GM12878 (cell line): Measurements from ENCODE around the gene NCAM2. TPM values are rescaled to one million over a fixed set of nuclear protein-coding genes. Genes with fewer than 3 reads are reported as not detected.

Source experiments
- ATAC-seq: fragments of 200-7000 bp; cut with Tn5 transposase; 3 replicates; pipeline ENCODE4 v1.9.1; 2020; ENCODE audit warnings: mild to moderate bottlenecking, moderate library complexity
- BruUV-seq: library from RNA; stranded (reverse); fragments of 400-500 nt; replicated peaks from 2 replicates; lab custom pipeline; 2021; lab: Mats Ljungman, UMichigan
- CTCF ChIA-PET: fragments of 300-600 bp; sonication (Branson Sonifier 250); formaldehyde crosslinking; extraction: SDS; loops from one replicate; lab custom pipeline; 2021; ENCODE audit warnings: inconsistent platforms; lab: Yijun Ruan, JAX
- POLR2A ChIA-PET: fragments of 350-600 bp; formaldehyde crosslinking; extraction: SDS; loops from one replicate; lab custom pipeline; 2021; ENCODE audit warnings: inconsistent platforms; lab: Charles Lee
- RAD21 ChIA-PET: fragments of 300-600 bp; sonication (Branson Sonifier 250); formaldehyde crosslinking; loops from one replicate; lab custom pipeline; 2023; ENCODE audit warnings: antibody characterized with exemption; ENCODE audit not compliant: unreplicated experiment; lab: Charles Lee
- SMC1A ChIA-PET: fragments of 300-600 bp; sonication (Branson Sonifier 250); formaldehyde crosslinking; loops from one replicate; lab custom pipeline; 2023; ENCODE audit not compliant: unreplicated experiment, uncharacterized antibody; lab: Charles Lee
- DNase-seq: peaks from one replicate; pipeline ENCODE4 v3.0.0-alpha.2; 2011; ENCODE audit warnings: low read depth, low spot score
- FAIRE-seq: peaks from 3 replicates; lab custom pipeline; 2011; peaks lifted over from hg19 to GRCh38; lab: Jason Lieb, UNC
- H2AFZ ChIP-seq: 2 replicates; pipeline ENCODE4 v1.6.0; 2011; ENCODE audit warnings: low read depth, low read length, control low read depth; ENCODE audit not compliant: control insufficient read depth
- H3K27ac ChIP-seq: 2 replicates; pipeline ENCODE4 v1.5.1; 2011; ENCODE audit warnings: control low read depth; ENCODE audit not compliant: control insufficient read depth, insufficient read depth
- H3K27me3 ChIP-seq, 2 experiments: replicated peaks in 1 of 2; 2 replicates each; pipeline versions ENCODE4 v1.6.0 to v1.6.1; 2011; ENCODE audit warnings: low read length in 1 of 2; ENCODE audit not compliant: control insufficient read depth in 2 of 2, insufficient read depth in 2 of 2
- H3K36me3 ChIP-seq, 2 experiments: 2 replicates each; pipeline ENCODE4 v1.5.1; 2011; ENCODE audit warnings: low read length in 1 of 2; ENCODE audit not compliant: control insufficient read depth in 2 of 2, insufficient read depth in 2 of 2
- H3K4me1 ChIP-seq: 2 replicates; pipeline ENCODE4 v1.6.1; 2011; ENCODE audit warnings: mild to moderate bottlenecking, low read length, moderate library complexity, mixed read lengths; ENCODE audit not compliant: control insufficient read depth, insufficient read depth
- H3K4me2 ChIP-seq: 2 replicates; pipeline ENCODE4 v1.6.0; 2011; ENCODE audit warnings: control low read depth; ENCODE audit not compliant: control insufficient read depth, insufficient read depth
- H3K4me3 ChIP-seq: fragments of 200-600 bp; sonication (generic); 2 replicates; pipeline ENCODE4 v1.5.1; 2016
- H3K79me2 ChIP-seq: 2 replicates; pipeline ENCODE4 v1.6.0; 2011; ENCODE audit warnings: low read length; ENCODE audit not compliant: control insufficient read depth, insufficient read depth
- H3K9ac ChIP-seq: 2 replicates; pipeline ENCODE4 v1.8.0; 2011; ENCODE audit warnings: low read length, control low read depth, mixed read lengths; ENCODE audit not compliant: control insufficient read depth, insufficient read depth
- H3K9me3 ChIP-seq: replicated peaks from 3 replicates; pipeline ENCODE4 v1.5.1; 2011; ENCODE audit warnings: mild to moderate bottlenecking, low read length; ENCODE audit not compliant: control insufficient read depth, insufficient read depth
- H4K20me1 ChIP-seq: 2 replicates; pipeline ENCODE4 v1.6.0; 2011; ENCODE audit not compliant: control insufficient read depth, insufficient read depth
- BHLHE40 ChIP-seq, 2 experiments: fragments of 450-650 bp in 1 of 2; IDR thresholded peaks; 2 replicates each; pipeline ENCODE4 v1.6.1; 2011 to 2017; ENCODE audit warnings: low read depth in 2 of 2, borderline replicate concordance in 1 of 2, improper control_type of control experiment in 1 of 2, low read length in 1 of 2, mild to moderate bottlenecking in 1 of 2
- CREB1 ChIP-seq: IDR thresholded peaks from 2 replicates; pipeline ENCODE4 v1.6.1; 2012; ENCODE audit warnings: low read depth, mild to moderate bottlenecking, inconsistent platforms
- MEF2A ChIP-seq: IDR thresholded peaks from 2 replicates; pipeline ENCODE4 v1.6.1; 2011; ENCODE audit warnings: low read depth, mild to moderate bottlenecking, low read length, moderate library complexity; ENCODE audit not compliant: insufficient read depth
- MTA2 ChIP-seq: fragments of 450-650 bp; IDR thresholded peaks from 2 replicates; pipeline ENCODE4 v1.6.1; 2016; ENCODE audit warnings: low read depth, mild to moderate bottlenecking, moderate library complexity
- RAD21 ChIP-seq: IDR thresholded peaks from 2 replicates; pipeline ENCODE4 v1.6.1; 2011; ENCODE audit warnings: mild to moderate bottlenecking, low read depth, low read length, moderate library complexity; ENCODE audit not compliant: insufficient read depth
- SRF ChIP-seq, 2 experiments: IDR thresholded peaks; 2 replicates each; pipeline ENCODE4 v1.6.1; 2011; ENCODE audit warnings: low read depth in 2 of 2, low read length in 2 of 2, mild to moderate bottlenecking in 1 of 2, moderate library complexity in 1 of 2
- TAF1 ChIP-seq: IDR thresholded peaks from 2 replicates; pipeline ENCODE4 v1.6.1; 2011; ENCODE audit warnings: mild to moderate bottlenecking, low read depth, low read length, borderline replicate concordance
- TARDBP ChIP-seq: IDR thresholded peaks from 2 replicates; pipeline ENCODE4 v1.6.1; 2016; ENCODE audit warnings: borderline replicate concordance
- WGBS: methylation state at CpG from one replicate; pipeline ENCODE4 v1.1.6; 2016; ENCODE audit warnings: low lambda C conversion rate; ENCODE audit not compliant: insufficient replicate concordance, insufficient coverage; ENCODE audit errors: missing lambda C conversion rate; 5-methylcytosine and 5-hydroxymethylcytosine counted together
- in situ Hi-C: fragments of 300-500 bp; cut with MboI; formaldehyde crosslinking; loops from 9 replicates; pipeline ENCODE4 v1.14.3; 2018; ENCODE audit warnings: mixed read lengths
- intact Hi-C: fragments of 100-400 bp; cut with micrococcal nuclease; formaldehyde crosslinking; loops from one replicate; pipeline ENCODE4 v1.14.2; 2022; ENCODE audit not compliant: unreplicated experiment
- polyA plus RNA-seq, 11 experiments: library from polyadenylated mRNA; depleted of rRNA in 4 of 11; unstranded in 6 of 11; stranded (reverse) in 5 of 11; fragments of >200 nt; fragmentation: Nextera tagmentation in 4 of 11; fragmentation: Illumina TruSeq in 1 of 11; extraction: Ambion mirVana in 4 of 11; extraction: Trizol in 1 of 11; gene quantifications; 1 replicate in 1 of 11; 2 replicates in 10 of 11; pipeline versions ENCODE4 v1.2.1 to v1.2.3, GENCODE V29; 2011 to 2016; ENCODE audit warnings: inconsistent platforms in 2 of 11, missing spikeins in 2 of 11, low read depth in 1 of 11
- total RNA-seq, 4 experiments: library from RNA; depleted of rRNA in 3 of 4; stranded (reverse); fragments of >200 nt in 3 of 4; fragmentation: Illumina TruSeq in 1 of 4; extraction: Trizol in 1 of 4; gene quantifications; 2 replicates each; pipeline versions ENCODE4 v1.2.1 to v1.2.3, GENCODE V29; 2013 to 2021
- TF ChIP-seq, protein P1 (sequence below): IDR thresholded peaks from 2 replicates; pipeline ENCODE4 v1.6.1; 2011; ENCODE audit warnings: mild to moderate bottlenecking, low read depth, low read length, moderate library complexity; ENCODE audit not compliant: insufficient replicate concordance
- TF ChIP-seq, protein P2 (sequence below): fragments of 450-650 bp; IDR thresholded peaks from 2 replicates; pipeline ENCODE4 v1.6.1; 2016; ENCODE audit warnings: mild to moderate bottlenecking
- TF ChIP-seq, protein P3 (sequence below): fragments of 450-650 bp; formaldehyde crosslinking; IDR thresholded peaks from 2 replicates; pipeline ENCODE4 v1.4.0; 2022; ENCODE audit warnings: mild to moderate bottlenecking, moderate library complexity
- TF ChIP-seq, protein P4 (sequence below): IDR thresholded peaks from 2 replicates; pipeline ENCODE4 v1.6.1; 2011; ENCODE audit warnings: borderline replicate concordance, low read depth, mild to moderate bottlenecking, moderate library complexity, low read length; ENCODE audit not compliant: insufficient read depth, poor library complexity, severe bottlenecking
- TF ChIP-seq, protein P5 (sequence below): fragments of 450-650 bp; formaldehyde crosslinking; IDR thresholded peaks from 2 replicates; pipeline ENCODE4 v1.5.0; 2022; ENCODE audit warnings: mild to moderate bottlenecking, missing genetic modification characterization

NCAM2 gene
- total and polyA plus RNA-seq, 10 of the 15 experiments (the other 5 are each of a cell fraction or from before 2014, with no cell fraction given), result 0.23 to 0.27 TPM; not detected in 8

DNA sequence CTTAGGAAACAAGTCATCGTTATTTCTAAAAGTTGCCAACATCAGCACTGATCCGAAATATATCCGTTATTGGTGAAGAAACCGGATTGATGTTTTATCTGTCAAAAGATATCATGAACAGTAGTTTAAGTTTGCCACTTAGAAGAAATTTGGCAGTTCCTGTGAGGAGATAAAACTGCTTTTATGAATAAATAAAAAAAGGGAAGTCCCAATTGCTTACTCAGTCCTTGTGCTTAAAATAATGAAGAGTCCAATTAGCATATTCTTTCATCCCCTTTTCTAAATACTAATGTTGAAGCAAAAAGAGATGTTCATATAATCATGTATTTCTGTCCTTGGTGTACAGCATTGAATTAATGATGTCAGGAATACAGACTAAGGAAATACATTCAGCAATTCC, 164.6 kb downstream of the NCAM2 start:
- ChIA-PET RAD21 (no interaction called here), SMC1A (no interaction called here), POLR2A (no interaction called here), CTCF (no interaction called here)
- no peaks in the 10 kb centered on the region for H3K27me3 ChIP-seq
- H2AFZ ChIP-seq, result no peak overlapping the region
- H4K20me1 ChIP-seq, result no peaks in the 10 kb centered on the region
- no TSS peak for BruUV-seq
- H3K36me3 ChIP-seq, result no peaks in the 10 kb centered on the region
- intact Hi-C loops, result loop anchor here (5.0 kb wide), 1 partner anchor 760 kb away; no protein-coding TSS in a partner anchor
- H3K79me2 ChIP-seq, result no peaks in the 10 kb centered on the region
- in situ Hi-C loops, result loop anchor here (10.0 kb wide), 1 partner anchor 1632 kb away; no protein-coding TSS in a partner anchor
- H3K4me3 ChIP-seq, result no peak overlapping the region
- 38% methylated on average over 4 of the region's 4 CpGs for WGBS
- DNase-seq, result no peak
- no peak for FAIRE-seq
- no peak overlapping the region for H3K9ac ChIP-seq
- no peaks in the 10 kb centered on the region for H3K4me1 ChIP-seq
- H3K9me3 ChIP-seq, result no peaks in the 10 kb centered on the region
- H3K4me2 ChIP-seq, result no peak overlapping the region
- no peak overlapping the region for H3K27ac ChIP-seq
- no peak for ATAC-seq
- no peak for TF ChIP-seq MTA2
- no peak for TF ChIP-seq SRF (IDR thresholded peaks at IDR 0.05; ENCODE audit: low read depth in 2 of 2, low read length in 2 of 2)
- TF ChIP-seq, protein P1, sequence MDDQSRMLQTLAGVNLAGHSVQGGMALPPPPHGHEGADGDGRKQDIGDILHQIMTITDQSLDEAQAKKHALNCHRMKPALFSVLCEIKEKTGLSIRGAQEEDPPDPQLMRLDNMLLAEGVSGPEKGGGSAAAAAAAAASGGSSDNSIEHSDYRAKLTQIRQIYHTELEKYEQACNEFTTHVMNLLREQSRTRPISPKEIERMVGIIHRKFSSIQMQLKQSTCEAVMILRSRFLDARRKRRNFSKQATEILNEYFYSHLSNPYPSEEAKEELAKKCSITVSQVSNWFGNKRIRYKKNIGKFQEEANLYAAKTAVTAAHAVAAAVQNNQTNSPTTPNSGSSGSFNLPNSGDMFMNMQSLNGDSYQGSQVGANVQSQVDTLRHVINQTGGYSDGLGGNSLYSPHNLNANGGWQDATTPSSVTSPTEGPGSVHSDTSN, result no peak
- TF ChIP-seq, protein P2, sequence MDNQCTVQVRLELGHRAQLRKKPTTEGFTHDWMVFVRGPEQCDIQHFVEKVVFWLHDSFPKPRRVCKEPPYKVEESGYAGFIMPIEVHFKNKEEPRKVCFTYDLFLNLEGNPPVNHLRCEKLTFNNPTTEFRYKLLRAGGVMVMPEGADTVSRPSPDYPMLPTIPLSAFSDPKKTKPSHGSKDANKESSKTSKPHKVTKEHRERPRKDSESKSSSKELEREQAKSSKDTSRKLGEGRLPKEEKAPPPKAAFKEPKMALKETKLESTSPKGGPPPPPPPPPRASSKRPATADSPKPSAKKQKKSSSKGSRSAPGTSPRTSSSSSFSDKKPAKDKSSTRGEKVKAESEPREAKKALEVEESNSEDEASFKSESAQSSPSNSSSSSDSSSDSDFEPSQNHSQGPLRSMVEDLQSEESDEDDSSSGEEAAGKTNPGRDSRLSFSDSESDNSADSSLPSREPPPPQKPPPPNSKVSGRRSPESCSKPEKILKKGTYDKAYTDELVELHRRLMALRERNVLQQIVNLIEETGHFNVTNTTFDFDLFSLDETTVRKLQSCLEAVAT, result no peak
- TF ChIP-seq, protein P3, sequence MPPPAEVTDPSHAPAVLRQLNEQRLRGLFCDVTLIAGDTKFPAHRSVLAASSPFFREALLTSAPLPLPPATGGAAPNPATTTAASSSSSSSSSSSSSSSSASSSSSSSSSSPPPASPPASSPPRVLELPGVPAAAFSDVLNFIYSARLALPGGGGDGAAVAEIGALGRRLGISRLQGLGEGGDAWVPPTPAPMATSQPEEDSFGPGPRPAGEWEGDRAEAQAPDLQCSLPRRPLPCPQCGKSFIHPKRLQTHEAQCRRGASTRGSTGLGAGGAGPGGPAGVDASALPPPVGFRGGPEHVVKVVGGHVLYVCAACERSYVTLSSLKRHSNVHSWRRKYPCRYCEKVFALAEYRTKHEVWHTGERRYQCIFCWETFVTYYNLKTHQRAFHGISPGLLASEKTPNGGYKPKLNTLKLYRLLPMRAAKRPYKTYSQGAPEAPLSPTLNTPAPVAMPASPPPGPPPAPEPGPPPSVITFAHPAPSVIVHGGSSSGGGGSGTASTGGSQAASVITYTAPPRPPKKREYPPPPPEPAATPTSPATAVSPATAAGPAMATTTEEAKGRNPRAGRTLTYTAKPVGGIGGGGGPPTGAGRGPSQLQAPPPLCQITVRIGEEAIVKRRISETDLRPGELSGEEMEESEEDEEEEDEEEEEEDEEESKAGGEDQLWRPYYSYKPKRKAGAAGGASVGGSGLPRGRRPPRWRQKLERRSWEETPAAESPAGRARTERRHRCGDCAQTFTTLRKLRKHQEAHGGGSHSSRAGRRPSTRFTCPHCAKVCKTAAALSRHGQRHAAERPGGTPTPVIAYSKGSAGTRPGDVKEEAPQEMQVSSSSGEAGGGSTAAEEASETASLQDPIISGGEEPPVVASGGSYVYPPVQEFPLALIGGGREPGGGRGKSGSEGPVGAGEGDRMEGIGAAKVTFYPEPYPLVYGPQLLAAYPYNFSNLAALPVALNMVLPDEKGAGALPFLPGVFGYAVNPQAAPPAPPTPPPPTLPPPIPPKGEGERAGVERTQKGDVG (CRISPR knock-in tag), result no peak
- TF ChIP-seq TAF1, result no peak
- TF ChIP-seq MEF2A, result no peak
- TF ChIP-seq, protein P4, sequence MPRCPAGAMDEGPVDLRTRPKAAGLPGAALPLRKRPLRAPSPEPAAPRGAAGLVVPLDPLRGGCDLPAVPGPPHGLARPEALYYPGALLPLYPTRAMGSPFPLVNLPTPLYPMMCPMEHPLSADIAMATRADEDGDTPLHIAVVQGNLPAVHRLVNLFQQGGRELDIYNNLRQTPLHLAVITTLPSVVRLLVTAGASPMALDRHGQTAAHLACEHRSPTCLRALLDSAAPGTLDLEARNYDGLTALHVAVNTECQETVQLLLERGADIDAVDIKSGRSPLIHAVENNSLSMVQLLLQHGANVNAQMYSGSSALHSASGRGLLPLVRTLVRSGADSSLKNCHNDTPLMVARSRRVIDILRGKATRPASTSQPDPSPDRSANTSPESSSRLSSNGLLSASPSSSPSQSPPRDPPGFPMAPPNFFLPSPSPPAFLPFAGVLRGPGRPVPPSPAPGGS, result no peak
- TF ChIP-seq, protein P5, sequence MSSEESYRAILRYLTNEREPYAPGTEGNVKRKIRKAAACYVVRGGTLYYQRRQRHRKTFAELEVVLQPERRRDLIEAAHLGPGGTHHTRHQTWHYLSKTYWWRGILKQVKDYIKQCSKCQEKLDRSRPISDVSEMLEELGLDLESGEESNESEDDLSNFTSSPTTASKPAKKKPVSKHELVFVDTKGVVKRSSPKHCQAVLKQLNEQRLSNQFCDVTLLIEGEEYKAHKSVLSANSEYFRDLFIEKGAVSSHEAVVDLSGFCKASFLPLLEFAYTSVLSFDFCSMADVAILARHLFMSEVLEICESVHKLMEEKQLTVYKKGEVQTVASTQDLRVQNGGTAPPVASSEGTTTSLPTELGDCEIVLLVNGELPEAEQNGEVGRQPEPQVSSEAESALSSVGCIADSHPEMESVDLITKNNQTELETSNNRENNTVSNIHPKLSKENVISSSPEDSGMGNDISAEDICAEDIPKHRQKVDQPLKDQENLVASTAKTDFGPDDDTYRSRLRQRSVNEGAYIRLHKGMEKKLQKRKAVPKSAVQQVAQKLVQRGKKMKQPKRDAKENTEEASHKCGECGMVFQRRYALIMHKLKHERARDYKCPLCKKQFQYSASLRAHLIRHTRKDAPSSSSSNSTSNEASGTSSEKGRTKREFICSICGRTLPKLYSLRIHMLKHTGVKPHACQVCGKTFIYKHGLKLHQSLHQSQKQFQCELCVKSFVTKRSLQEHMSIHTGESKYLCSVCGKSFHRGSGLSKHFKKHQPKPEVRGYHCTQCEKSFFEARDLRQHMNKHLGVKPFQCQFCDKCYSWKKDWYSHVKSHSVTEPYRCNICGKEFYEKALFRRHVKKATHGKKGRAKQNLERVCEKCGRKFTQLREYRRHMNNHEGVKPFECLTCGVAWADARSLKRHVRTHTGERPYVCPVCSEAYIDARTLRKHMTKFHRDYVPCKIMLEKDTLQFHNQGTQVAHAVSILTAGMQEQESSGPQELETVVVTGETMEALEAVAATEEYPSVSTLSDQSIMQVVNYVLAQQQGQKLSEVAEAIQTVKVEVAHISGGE, result no peak
- no peak for TF ChIP-seq RAD21
- no peak for TF ChIP-seq CREB1
- TF ChIP-seq BHLHE40 (IDR thresholded peaks at IDR 0.05; ENCODE audit: borderline replicate concordance in 1 of 2, low read depth in 2 of 2, low read length in 1 of 2), result no peak
- no peak for TF ChIP-seq TARDBP
